NCI-H524 treated with DMSO at 0.1 percent for 48 hours (cell line): ENCODE measurements around the gene HLA-DQB1.
A peak's percentile ranks its signal among the peaks of the same experiment; 100 is the strongest.
"Not testable (repeated sequence)": the region's sequence is repeated elsewhere in the genome, so short reads cannot be mapped to it uniquely, and the experiment has no call there.

ENCODE experiments used
- DNase-seq: peaks from one replicate; lab custom pipeline; 2025; lab: John Stamatoyannopoulos, UW

HLA-DQB1 gene

GRCh38 chr6:32666420-32667300, at the start of gene HLA-DQB1:
Gene HLA-DQB1 (minus strand): TSS chr6:32666657. CDS start chr6:32666607, 50 bp downstream.
- no peak for DNase-seq

GRCh38 chr6:32713241-32713640, 46.8 kb upstream of the HLA-DQB1 start:
- no peak for DNase-seq

- DNase-seq: no peak
Observed at GRCh38 chr6:32709625-32710024, 43.2 kb upstream of the HLA-DQB1 start.

- not testable (repeated sequence) for DNase-seq
Observed at GRCh38 chr6:32705164-32705563, 38.7 kb upstream of the HLA-DQB1 start.

- no peak for DNase-seq
Observed at GRCh38 chr6:32703347-32703746, 36.9 kb upstream of the HLA-DQB1 start.

GRCh38 chr6:32700391-32701040, 34.1 kb upstream of the HLA-DQB1 start:
- DNase-seq: peak; percentile 1

GRCh38 chr6:32697031-32697430, 30.6 kb upstream of the HLA-DQB1 start:
- no peak for DNase-seq

GRCh38 chr6:32692019-32692418, 25.6 kb upstream of the HLA-DQB1 start:
- no peak for DNase-seq

- DNase-seq: no peak
Observed at GRCh38 chr6:32689531-32690501, 23.4 kb upstream of the HLA-DQB1 start.

- no peak for DNase-seq
Observed at GRCh38 chr6:32685603-32686002, 19.1 kb upstream of the HLA-DQB1 start.

GRCh38 chr6:32684246-32684645, 17.8 kb upstream of the HLA-DQB1 start:
- peak; percentile 7 for DNase-seq

- no peak for DNase-seq
Observed at GRCh38 chr6:32680055-32680454, 13.6 kb upstream of the HLA-DQB1 start.

GRCh38 chr6:32679492-32679891, 13.0 kb upstream of the HLA-DQB1 start:
- no peak for DNase-seq

- not testable (repeated sequence) for DNase-seq
Observed at GRCh38 chr6:32674123-32674522, 7.7 kb upstream of the HLA-DQB1 start.

GRCh38 chr6:32671908-32672307, 5.5 kb upstream of the HLA-DQB1 start:
- DNase-seq: not testable (repeated sequence)

GRCh38 chr6:32669893-32670292, 3.4 kb upstream of the HLA-DQB1 start:
- DNase-seq: no peak

- no peak for DNase-seq
Observed at GRCh38 chr6:32669240-32669639, 2.8 kb upstream of the HLA-DQB1 start.

- DNase-seq: no peak
Observed at GRCh38 chr6:32668226-32668747, 1.8 kb upstream of the HLA-DQB1 start.

- no peak for DNase-seq
Observed at GRCh38 chr6:32665661-32666060, 796 bp downstream of the HLA-DQB1 start.

GRCh38 chr6:32664827-32665362, 1.6 kb downstream of the HLA-DQB1 start:
- no peak for DNase-seq

GRCh38 chr6:32664354-32664753, 2.1 kb downstream of the HLA-DQB1 start:
- no peak for DNase-seq

GRCh38 chr6:32662836-32663235, 3.6 kb downstream of the HLA-DQB1 start:
- DNase-seq: no peak
